D721Med (cell line): ENCODE measurements around the gene CDYL2.

Source experiments
- DNase-seq: peaks from one replicate; pipeline ENCODE4 v3.0.0; 2011; ENCODE audit warnings: low spot score; ENCODE audit not compliant: insufficient read length
- FAIRE-seq: peaks from 2 replicates; lab custom pipeline; 2011; peaks lifted over from hg19 to GRCh38; lab: Jason Lieb, UNC
- TF ChIP-seq, protein P1 (sequence below): IDR thresholded peaks from 2 replicates; pipeline ENCODE4 v1.5.1; 2012; ENCODE audit warnings: mild to moderate bottlenecking, control low read depth; ENCODE audit not compliant: insufficient read depth; ENCODE audit errors: missing control alignments

The CDYL2 gene

GRCh38 chr16:80583466-80583865 is 220.9 kb downstream of the CDYL2 start:
- DNase-seq (no peak), FAIRE-seq (no peak)
- TF ChIP-seq, protein P1, sequence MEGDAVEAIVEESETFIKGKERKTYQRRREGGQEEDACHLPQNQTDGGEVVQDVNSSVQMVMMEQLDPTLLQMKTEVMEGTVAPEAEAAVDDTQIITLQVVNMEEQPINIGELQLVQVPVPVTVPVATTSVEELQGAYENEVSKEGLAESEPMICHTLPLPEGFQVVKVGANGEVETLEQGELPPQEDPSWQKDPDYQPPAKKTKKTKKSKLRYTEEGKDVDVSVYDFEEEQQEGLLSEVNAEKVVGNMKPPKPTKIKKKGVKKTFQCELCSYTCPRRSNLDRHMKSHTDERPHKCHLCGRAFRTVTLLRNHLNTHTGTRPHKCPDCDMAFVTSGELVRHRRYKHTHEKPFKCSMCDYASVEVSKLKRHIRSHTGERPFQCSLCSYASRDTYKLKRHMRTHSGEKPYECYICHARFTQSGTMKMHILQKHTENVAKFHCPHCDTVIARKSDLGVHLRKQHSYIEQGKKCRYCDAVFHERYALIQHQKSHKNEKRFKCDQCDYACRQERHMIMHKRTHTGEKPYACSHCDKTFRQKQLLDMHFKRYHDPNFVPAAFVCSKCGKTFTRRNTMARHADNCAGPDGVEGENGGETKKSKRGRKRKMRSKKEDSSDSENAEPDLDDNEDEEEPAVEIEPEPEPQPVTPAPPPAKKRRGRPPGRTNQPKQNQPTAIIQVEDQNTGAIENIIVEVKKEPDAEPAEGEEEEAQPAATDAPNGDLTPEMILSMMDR = no peak

- FAIRE-seq (no peak), DNase-seq (no peak)
- TF ChIP-seq, protein P1 = no peak
Measured at GRCh38 chr16:80580109-80580832, 224.1 kb downstream of the CDYL2 start.

GRCh38 chr16:80577485-80578280 is 226.7 kb downstream of the CDYL2 start:
- TF ChIP-seq, protein P1 = no peak
- DNase-seq (no peak), FAIRE-seq (no peak)

GRCh38 chr16:80576343-80576912 is 228.0 kb downstream of the CDYL2 start:
- FAIRE-seq = no peak
- DNase-seq = no peak
- TF ChIP-seq, protein P1 = no peak

- DNase-seq = no peak
- TF ChIP-seq, protein P1 = no peak
- no peak for FAIRE-seq
Measured at GRCh38 chr16:80573700-80574120, 230.7 kb downstream of the CDYL2 start.

GRCh38 chr16:80570106-80570478 is 234.3 kb downstream of the CDYL2 start:
- DNase-seq (no peak), FAIRE-seq (no peak)
- TF ChIP-seq, protein P1 = no peak
